Measurements from ENCODE around the gene TFCP2L1.

DNA sequence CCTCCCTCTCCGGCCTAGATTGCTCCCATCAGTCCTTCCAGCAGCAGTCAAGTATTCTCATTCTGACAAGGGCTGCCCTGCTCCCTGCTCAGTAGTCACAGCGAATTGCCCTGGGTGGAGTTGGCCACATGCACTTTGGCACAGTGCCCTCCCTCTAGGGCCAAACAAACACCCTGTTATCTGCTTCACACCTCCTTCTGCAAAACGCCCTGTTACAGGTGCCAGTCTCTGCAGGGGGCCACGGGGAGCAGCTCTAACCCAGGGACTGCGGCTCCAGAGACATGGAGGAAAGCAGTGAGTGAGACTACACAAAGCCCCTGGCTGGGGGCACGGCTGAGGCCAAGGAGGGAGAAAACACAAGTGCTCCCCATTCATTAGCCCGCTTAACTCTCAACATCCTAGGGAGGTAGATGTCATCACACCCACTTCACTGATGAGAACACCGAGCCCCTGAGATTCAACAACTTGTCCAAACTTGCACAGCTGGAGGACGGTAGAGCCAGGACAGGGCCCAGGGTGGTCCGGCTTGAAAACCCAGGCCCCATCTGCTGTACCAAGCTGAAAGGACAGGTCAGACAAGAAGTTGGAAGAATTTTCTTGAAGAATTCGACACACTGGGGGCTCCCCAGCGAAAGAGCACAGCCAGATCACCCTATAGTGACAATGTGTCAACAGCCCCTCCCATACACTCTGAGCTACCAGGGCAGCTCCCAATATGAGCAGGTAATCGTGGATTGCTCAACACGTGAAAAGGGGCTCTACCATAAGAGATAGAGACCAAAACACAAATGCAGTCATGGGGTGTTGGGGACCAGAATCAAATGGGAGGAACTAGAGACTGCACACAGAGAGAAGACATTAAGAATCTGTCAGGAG, 8.7 kb upstream of the TFCP2L1 start:
- TF ChIP-seq, protein P1, sequence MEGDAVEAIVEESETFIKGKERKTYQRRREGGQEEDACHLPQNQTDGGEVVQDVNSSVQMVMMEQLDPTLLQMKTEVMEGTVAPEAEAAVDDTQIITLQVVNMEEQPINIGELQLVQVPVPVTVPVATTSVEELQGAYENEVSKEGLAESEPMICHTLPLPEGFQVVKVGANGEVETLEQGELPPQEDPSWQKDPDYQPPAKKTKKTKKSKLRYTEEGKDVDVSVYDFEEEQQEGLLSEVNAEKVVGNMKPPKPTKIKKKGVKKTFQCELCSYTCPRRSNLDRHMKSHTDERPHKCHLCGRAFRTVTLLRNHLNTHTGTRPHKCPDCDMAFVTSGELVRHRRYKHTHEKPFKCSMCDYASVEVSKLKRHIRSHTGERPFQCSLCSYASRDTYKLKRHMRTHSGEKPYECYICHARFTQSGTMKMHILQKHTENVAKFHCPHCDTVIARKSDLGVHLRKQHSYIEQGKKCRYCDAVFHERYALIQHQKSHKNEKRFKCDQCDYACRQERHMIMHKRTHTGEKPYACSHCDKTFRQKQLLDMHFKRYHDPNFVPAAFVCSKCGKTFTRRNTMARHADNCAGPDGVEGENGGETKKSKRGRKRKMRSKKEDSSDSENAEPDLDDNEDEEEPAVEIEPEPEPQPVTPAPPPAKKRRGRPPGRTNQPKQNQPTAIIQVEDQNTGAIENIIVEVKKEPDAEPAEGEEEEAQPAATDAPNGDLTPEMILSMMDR (conservative IDR thresholded peaks at IDR 0.05; ENCODE audit: low read depth, low read length), result no peak
- TF ChIP-seq RFX5 (IDR thresholded peaks at IDR 0.05; ENCODE audit: low read depth, low read length) (no peak), RAD21 (IDR thresholded peaks at IDR 0.05; ENCODE audit: low read length) (no peak), POLR2A (IDR thresholded peaks at IDR 0.05; ENCODE audit: low read depth, low read length) (no peak)
